ENCODE measurements around the gene ZNF469.

DNA sequence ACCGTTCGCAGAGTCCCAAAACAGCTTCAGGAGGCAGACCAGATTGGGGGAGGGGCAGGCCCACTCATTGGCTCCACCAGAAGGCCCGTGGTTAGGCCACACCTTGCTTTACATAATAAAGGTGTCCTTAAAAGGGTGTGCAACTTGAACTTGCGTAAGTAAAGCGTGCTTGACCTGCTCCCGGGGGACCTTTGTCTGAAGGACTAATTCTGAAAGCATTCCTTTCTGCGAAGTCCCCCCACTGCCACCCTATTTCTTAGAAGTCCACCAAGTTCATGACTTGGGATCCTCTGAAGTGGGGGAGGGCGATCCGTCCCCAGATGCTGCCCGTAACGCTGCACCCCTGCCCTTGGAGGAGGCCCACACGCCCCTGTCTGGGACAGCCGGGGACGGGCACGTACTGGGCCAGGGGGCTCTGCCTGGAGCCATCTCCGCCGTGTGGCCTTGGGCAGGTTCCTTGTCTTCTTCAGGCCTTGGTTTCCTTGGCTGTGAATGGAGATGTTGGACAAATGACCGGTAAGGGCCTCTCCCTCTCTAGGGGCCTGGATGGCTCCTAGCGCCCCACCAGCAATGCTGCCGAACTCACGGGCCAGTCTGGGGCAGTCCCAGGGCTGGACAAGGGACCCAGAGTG is 823 bp upstream of the ZNF469 start:
- TF ChIP-seq CTCF (IDR thresholded peaks at IDR 0.05) (no peak), POLR2A (IDR thresholded peaks at IDR 0.05) (no peak), EP300 (IDR thresholded peaks at IDR 0.05) (no peak)
